CD14-positive monocyte (primary cell): Measurements from ENCODE around the gene PSPH. TPM values are rescaled to one million over a fixed set of nuclear protein-coding genes. Genes with fewer than 3 reads are reported as not detected.
"Not testable (repeated sequence)": the region's sequence is repeated elsewhere in the genome, so short reads cannot be mapped to it uniquely, and the experiment has no call there.

Experiments
- DNase-seq, 3 donors: peaks; one replicate each; pipeline ENCODE4 v3.0.0-alpha.2; 2011 to 2022
- H2AFZ ChIP-seq: 2 replicates; pipeline ENCODE4 v1.6.0; 2012; ENCODE audit warnings: mild to moderate bottlenecking, low read depth, low read length, inconsistent platforms; ENCODE audit not compliant: insufficient read depth, poor library complexity, severe bottlenecking
- H3K27ac ChIP-seq, 2 donors: 1 replicate in 1 of 2; 2 replicates in 1 of 2; pipeline ENCODE4 v1.5.1; 2012 to 2013; ENCODE audit warnings: low read length in 2 of 2, control low read depth in 1 of 2, inconsistent platforms in 1 of 2, low read depth in 1 of 2, mild to moderate bottlenecking in 1 of 2
- H3K27me3 ChIP-seq, 2 donors: one replicate each; pipeline versions ENCODE4 v1.6.0 to v1.6.1; 2011 to 2013; ENCODE audit warnings: low read length in 2 of 2; ENCODE audit not compliant: control insufficient read depth in 2 of 2, insufficient read depth in 2 of 2
- H3K36me3 ChIP-seq, 2 donors: replicated peaks in 1 of 2; 1 replicate in 1 of 2; 2 replicates in 1 of 2; pipeline versions ENCODE4 v1.5.1 to v1.6.1; 2012 to 2013; ENCODE audit warnings: low read length in 2 of 2, control low read depth in 1 of 2, inconsistent platforms in 1 of 2, mild to moderate bottlenecking in 1 of 2; ENCODE audit not compliant: insufficient read depth in 2 of 2, control insufficient read depth in 1 of 2
- H3K4me1 ChIP-seq, 2 donors: 1 replicate in 1 of 2; 2 replicates in 1 of 2; pipeline versions ENCODE4 v1.5.1 to v1.6.1; 2012 to 2013; ENCODE audit warnings: low read length in 2 of 2, control low read depth in 1 of 2, inconsistent platforms in 1 of 2, mild to moderate bottlenecking in 1 of 2, moderate library complexity in 1 of 2; ENCODE audit not compliant: insufficient read depth in 2 of 2, control insufficient read depth in 1 of 2
- H3K4me2 ChIP-seq: replicated peaks from 2 replicates; pipeline ENCODE3; 2012; ENCODE audit warnings: low read length, moderate library complexity, mild to moderate bottlenecking; ENCODE audit not compliant: poor library complexity, severe bottlenecking; ENCODE audit errors: extremely low read depth
- H3K4me3 ChIP-seq, 3 experiments: fragments of 200-600 bp in 1 of 3; sonication (generic) in 1 of 3; replicated peaks in 1 of 3; 1 replicate in 2 of 3; 2 replicates in 1 of 3; pipeline ENCODE4 v1.5.1; 2011 to 2013; ENCODE audit warnings: low read length in 3 of 3, mild to moderate bottlenecking in 3 of 3, control low read depth in 2 of 3, low read depth in 2 of 3, inconsistent platforms in 1 of 3, moderate library complexity in 1 of 3
- H3K79me2 ChIP-seq: 2 replicates; pipeline ENCODE4 v1.6.0; 2012; ENCODE audit warnings: mild to moderate bottlenecking, control low read depth, inconsistent platforms, low read length, moderate library complexity; ENCODE audit not compliant: insufficient read depth
- H3K9ac ChIP-seq: 2 replicates; pipeline ENCODE4 v1.6.0; 2017; ENCODE audit warnings: low read length, mild to moderate bottlenecking; ENCODE audit not compliant: insufficient read depth, poor library complexity, severe bottlenecking
- H3K9me3 ChIP-seq, 2 donors: replicated peaks in 1 of 2; 1 replicate in 1 of 2; 2 replicates in 1 of 2; pipeline versions ENCODE4 v1.5.1 to v1.6.1; 2012 to 2013; ENCODE audit warnings: low read length in 2 of 2, control low read depth in 1 of 2; ENCODE audit not compliant: control insufficient read depth in 1 of 2, insufficient read depth in 1 of 2
- H4K20me1 ChIP-seq: 2 replicates; pipeline ENCODE4 v1.6.0; 2012; ENCODE audit warnings: mild to moderate bottlenecking, low read length, control low read depth, moderate library complexity; ENCODE audit not compliant: insufficient read depth
- H3K27ac Mint-ChIP-seq, 7 donors: one replicate each; pipeline ENCODE4 v1.8.0; 2020; ENCODE audit warnings: mild to moderate bottlenecking in 7 of 7, mixed read lengths in 7 of 7, moderate library complexity in 6 of 7, inconsistent platforms in 2 of 7
- H3K27me3 Mint-ChIP-seq, 3 donors: one replicate each; pipeline ENCODE4 v1.8.0; 2021 to 2022; ENCODE audit warnings: low read depth in 3 of 3, mild to moderate bottlenecking in 3 of 3, mixed read lengths in 3 of 3, moderate library complexity in 3 of 3, inconsistent platforms in 1 of 3
- H3K36me3 Mint-ChIP-seq, 2 donors: one replicate each; pipeline ENCODE4 v1.8.0; 2020; ENCODE audit warnings: mixed read lengths in 2 of 2, inconsistent platforms in 1 of 2, mild to moderate bottlenecking in 1 of 2
- H3K4me1 Mint-ChIP-seq: one replicate; pipeline ENCODE4 v1.8.0; 2020; ENCODE audit warnings: mild to moderate bottlenecking, mixed read lengths
- H3K4me3 Mint-ChIP-seq, 2 donors: one replicate each; pipeline ENCODE4 v1.8.0; 2020; ENCODE audit warnings: mild to moderate bottlenecking in 2 of 2, mixed read lengths in 2 of 2, moderate library complexity in 1 of 2
- H3K9me3 Mint-ChIP-seq, 7 donors: one replicate each; pipeline ENCODE4 v1.8.0; 2020 to 2022; ENCODE audit warnings: mixed read lengths in 7 of 7, mild to moderate bottlenecking in 6 of 7, moderate library complexity in 6 of 7, inconsistent platforms in 2 of 7
- WGBS: methylation state at CpG from one replicate; pipeline ENCODE4 v1.1.5; 2013; ENCODE audit warnings: missing lambda C conversion rate; ENCODE audit not compliant: insufficient coverage; 5-methylcytosine and 5-hydroxymethylcytosine counted together
- intact Hi-C, 2 donors: fragments of 100-400 bp; cut with micrococcal nuclease; formaldehyde crosslinking; loops; one replicate each; pipeline versions ENCODE4 v1.15.0 to v1.15.1; 2023
- polyA plus RNA-seq, 3 donors: library from polyadenylated mRNA; depleted of rRNA in 1 of 3; unstranded in 2 of 3; stranded (reverse) in 1 of 3; fragments of 300-500 nt in 2 of 3; fragments of >200 nt in 1 of 3; fragmentation: Illumina TruSeq in 2 of 3; gene quantifications; 1 replicate in 2 of 3; 2 replicates in 1 of 3; pipeline ENCODE4 v1.2.3, GENCODE V29; 2012 to 2021
- TF ChIP-seq, protein P1 (sequence below): fragments of 200-600 bp; IDR thresholded peaks from one replicate; pipeline ENCODE4 v1.8.0; 2022; ENCODE audit warnings: antibody characterized with exemption, mild to moderate bottlenecking

The PSPH gene
- polyA plus RNA-seq, 3 donors, result 1.7 to 6.7 (median 5.3) TPM

GRCh38 chr7:56053379-56053778, 2.1 kb upstream of the PSPH start:
- Histone ChIP-seq H3K4me3 (no peak overlapping the region), H3K4me2 (no peak overlapping the region), H3K27ac (no peak overlapping the region), H3K4me1 (peaks cover 19 to 24% of the 10 kb centered on the region in 2 donors), H3K9ac (no peak overlapping the region), H3K9me3 (no peaks in the 10 kb centered on the region), H2AFZ (no peak overlapping the region), H3K27me3 (no peaks in the 10 kb centered on the region), H3K79me2 (peaks cover 49% of the 10 kb centered on the region), H3K36me3 (peaks cover 49 to 57% of the 10 kb centered on the region in 2 donors), H4K20me1 (no peaks in the 10 kb centered on the region)
- H3K9me3 Mint-ChIP-seq, result no peaks in the 10 kb centered on the region
- H3K27me3 Mint-ChIP-seq, result no peaks in the 10 kb centered on the region
- no peak overlapping the region for H3K4me3 Mint-ChIP-seq
- no peak for DNase-seq
- TF ChIP-seq, protein P1, sequence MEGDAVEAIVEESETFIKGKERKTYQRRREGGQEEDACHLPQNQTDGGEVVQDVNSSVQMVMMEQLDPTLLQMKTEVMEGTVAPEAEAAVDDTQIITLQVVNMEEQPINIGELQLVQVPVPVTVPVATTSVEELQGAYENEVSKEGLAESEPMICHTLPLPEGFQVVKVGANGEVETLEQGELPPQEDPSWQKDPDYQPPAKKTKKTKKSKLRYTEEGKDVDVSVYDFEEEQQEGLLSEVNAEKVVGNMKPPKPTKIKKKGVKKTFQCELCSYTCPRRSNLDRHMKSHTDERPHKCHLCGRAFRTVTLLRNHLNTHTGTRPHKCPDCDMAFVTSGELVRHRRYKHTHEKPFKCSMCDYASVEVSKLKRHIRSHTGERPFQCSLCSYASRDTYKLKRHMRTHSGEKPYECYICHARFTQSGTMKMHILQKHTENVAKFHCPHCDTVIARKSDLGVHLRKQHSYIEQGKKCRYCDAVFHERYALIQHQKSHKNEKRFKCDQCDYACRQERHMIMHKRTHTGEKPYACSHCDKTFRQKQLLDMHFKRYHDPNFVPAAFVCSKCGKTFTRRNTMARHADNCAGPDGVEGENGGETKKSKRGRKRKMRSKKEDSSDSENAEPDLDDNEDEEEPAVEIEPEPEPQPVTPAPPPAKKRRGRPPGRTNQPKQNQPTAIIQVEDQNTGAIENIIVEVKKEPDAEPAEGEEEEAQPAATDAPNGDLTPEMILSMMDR, result no peak
- 86% methylated on average over 7 of the region's 9 CpGs for WGBS
- peaks cover 46 to 57% of the 10 kb centered on the region in 2 donors for H3K36me3 Mint-ChIP-seq
- H3K4me1 Mint-ChIP-seq, result peaks cover 25% of the 10 kb centered on the region
- peak overlapping the region in 2 of 7 donors; percentile 23 to 79 for H3K27ac Mint-ChIP-seq
- intact Hi-C loops, result loop anchor here in 1 of 2 donors (5.0 kb wide), 1 partner anchor 686 kb away; the partner anchor contains the start of gene LANCL2

GRCh38 chr7:56051053-56051338, 248 bp downstream of the PSPH start:
- H3K9ac ChIP-seq, result peak overlapping the region; percentile 83
- H3K4me3 ChIP-seq, result peak overlapping the region; percentile 39 to 93 (median 86)
- Mint-ChIP-seq H3K27ac (peak overlapping the region; percentile 88 to 97 (median 95)), H3K4me3 (peak overlapping the region; percentile 93 to 96), H3K4me1 (peaks cover 25% of the 10 kb centered on the region), H3K9me3 (no peaks in the 10 kb centered on the region), H3K27me3 (no peaks in the 10 kb centered on the region), H3K36me3 (peaks cover 26 to 33% of the 10 kb centered on the region in 2 donors)
- H2AFZ ChIP-seq, result peak overlapping the region; percentile 93
- DNase-seq, result no peak
- peak overlapping the region; percentile 86 to 94 for H3K27ac ChIP-seq
- intact Hi-C loops, result loop anchor here in 1 of 2 donors (5.0 kb wide), 1 partner anchor 684 kb away; the partner anchor contains the start of gene LANCL2
- H3K27me3 ChIP-seq, result no peaks in the 10 kb centered on the region
- peak overlapping the region; percentile 90 for H3K4me2 ChIP-seq
- H3K9me3 ChIP-seq, result no peaks in the 10 kb centered on the region
- H3K4me1 ChIP-seq, result peaks cover 19 to 24% of the 10 kb centered on the region in 2 donors
- H3K79me2 ChIP-seq, result peaks cover 46% of the 10 kb centered on the region
- no peaks in the 10 kb centered on the region for H4K20me1 ChIP-seq
- peaks cover 26 to 33% of the 10 kb centered on the region in 2 donors for H3K36me3 ChIP-seq
- under 1% methylated on average over 8 of the region's 9 CpGs for WGBS
- TF ChIP-seq, protein P1, result no peak

GRCh38 chr7:56048763-56049162, 2.5 kb downstream of the PSPH start:
- H3K27me3 Mint-ChIP-seq, H3K4me3 ChIP-seq, H3K9me3 ChIP-seq, H3K9me3 Mint-ChIP-seq, H3K27ac ChIP-seq, H3K27me3 ChIP-seq, H3K9ac ChIP-seq, DNase-seq, H3K4me3 Mint-ChIP-seq, H4K20me1 ChIP-seq, H2AFZ ChIP-seq, H3K4me2 ChIP-seq, intact Hi-C loops: not testable (repeated sequence)
- peaks cover 10 to 12% of the 10 kb centered on the region in 2 donors for H3K36me3 Mint-ChIP-seq
- peaks cover 19 to 24% of the 10 kb centered on the region in 2 donors for H3K4me1 ChIP-seq
- 100% methylated on average over 2 of the region's 8 CpGs for WGBS
- H3K4me1 Mint-ChIP-seq, result peaks cover 25% of the 10 kb centered on the region
- peak overlapping the region in 3 of 7 donors; percentile 24 to 74 (median 30) for H3K27ac Mint-ChIP-seq
- H3K79me2 ChIP-seq, result peaks cover 38% of the 10 kb centered on the region
- H3K36me3 ChIP-seq, result peaks cover 6 to 11% of the 10 kb centered on the region in 2 donors
